Measurements from ENCODE around the gene SCAP.
"Not testable (repeated sequence)": the region's sequence is repeated elsewhere in the genome, so short reads cannot be mapped to it uniquely, and the experiment has no call there.

SCAP gene

DNA sequence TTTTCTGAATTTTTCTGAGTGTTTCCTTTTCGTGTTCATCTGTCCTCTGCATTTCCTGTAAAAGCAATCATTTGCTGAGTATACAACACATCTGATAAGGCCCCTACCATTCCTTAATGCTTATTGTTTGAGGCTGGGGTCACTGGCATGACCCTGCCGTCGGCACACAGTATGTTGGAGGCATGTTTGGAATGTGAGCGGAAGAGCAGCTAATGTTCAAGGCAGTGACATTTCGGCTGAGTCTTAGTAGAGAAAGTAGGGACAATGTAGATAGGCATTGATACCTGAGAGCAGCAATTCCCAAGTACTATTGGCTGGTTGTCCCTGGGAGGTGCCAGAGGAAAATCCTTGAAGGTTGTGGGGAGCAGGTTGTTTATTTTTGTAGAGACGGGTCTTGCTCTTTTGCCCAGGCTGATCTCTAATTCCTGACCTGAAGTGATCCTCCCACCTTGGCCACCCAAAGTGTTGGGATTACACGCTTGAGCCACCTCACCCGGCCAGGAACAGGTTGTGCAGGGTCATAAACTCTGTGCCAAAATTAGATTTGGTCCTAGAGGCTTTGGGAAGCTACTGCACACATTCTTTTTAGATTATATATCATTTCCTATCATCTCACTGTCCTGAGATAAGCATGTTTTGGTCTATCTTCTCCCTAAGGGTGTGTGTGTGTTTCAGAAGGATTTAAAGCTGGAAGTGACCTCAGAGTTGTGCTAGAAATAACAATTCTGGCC, 81.4 kb downstream of the SCAP start:
- DNase-seq (ENCODE audit: low read depth), result peak; percentile 66

DNA sequence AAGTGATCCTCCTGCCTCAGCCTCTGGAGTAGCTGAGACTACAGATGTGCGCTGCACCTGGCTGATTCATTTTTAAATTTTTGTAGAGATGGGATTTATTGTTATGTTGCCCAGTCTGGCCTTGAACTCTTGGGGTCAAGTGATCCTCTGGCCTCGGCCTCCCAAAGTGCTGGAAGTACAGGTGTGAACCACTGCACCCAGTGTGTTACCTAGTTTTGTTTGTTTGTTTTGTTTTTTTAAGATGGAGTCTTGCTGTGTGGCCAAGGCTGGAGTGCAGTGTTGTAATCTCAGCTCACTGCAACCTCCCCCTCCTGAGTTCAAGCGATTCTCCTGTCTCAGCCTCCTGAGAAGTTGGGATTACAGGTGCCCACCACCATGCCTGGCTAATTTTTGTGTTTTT, 82.8 kb downstream of the SCAP start:
- DNase-seq (ENCODE audit: low read depth), result no peak

DNA sequence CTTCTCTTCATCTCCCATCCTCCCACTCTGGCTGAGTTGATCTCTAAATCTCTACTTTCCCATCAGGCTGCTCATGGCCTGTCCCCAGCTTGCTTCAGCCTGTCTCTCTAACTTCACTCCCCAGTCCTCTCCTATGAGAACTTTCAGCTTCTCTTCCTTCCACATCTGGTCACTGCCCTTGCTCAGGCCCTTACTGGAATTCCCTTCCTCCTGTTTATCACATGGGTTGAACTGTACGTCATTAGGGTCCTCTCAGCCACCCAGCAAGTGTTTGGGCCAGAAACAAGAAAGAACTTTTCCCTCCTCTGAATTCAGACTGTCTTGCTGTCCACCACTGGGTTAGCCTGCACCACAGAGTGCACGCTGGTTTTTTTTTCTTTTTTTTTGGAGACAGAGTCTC, 89.9 kb downstream of the SCAP start:
- DNase-seq (ENCODE audit: low read depth), result no peak

DNA sequence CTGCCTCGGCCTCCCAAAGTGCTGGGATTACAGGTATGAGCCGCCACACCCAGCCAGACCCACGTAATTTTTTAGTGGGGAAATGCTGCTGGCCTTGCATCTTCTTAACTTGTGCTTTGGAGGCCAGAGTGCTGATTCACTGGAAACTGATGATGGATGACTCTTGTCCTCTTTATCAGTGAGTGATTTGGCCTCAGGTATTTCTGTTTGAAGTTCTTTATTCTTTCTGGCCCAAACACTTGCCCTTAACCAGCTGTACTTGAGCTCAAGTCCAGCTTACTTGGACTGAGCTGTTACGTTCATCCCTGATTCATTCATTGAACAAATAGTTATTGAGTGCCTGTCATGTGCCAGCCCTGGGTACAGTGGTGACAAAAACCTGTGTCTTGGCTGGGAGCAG, 90.7 kb downstream of the SCAP start:
- no peak for DNase-seq (ENCODE audit: low read depth)

DNA sequence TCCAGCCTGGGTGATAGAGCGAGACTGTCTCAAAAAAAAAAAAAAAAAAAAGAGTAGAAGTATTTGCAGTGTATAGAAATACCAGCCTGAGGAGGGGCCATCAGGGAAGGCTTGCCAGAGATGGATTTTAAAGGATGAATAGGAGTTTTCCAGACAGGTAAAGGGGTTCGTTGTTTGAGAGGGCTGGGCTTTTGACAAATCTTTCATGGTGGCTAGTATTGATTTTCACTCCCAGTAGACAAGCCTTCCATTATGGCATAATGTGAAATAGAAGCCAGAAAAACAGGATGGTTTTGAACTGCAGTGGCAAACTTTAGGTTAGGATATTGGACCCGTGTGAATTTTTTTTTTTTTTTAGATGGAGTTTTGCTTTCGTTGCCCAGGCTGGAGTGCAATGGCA, 91.3 kb downstream of the SCAP start:
- DNase-seq (ENCODE audit: low read depth), result no peak

DNA sequence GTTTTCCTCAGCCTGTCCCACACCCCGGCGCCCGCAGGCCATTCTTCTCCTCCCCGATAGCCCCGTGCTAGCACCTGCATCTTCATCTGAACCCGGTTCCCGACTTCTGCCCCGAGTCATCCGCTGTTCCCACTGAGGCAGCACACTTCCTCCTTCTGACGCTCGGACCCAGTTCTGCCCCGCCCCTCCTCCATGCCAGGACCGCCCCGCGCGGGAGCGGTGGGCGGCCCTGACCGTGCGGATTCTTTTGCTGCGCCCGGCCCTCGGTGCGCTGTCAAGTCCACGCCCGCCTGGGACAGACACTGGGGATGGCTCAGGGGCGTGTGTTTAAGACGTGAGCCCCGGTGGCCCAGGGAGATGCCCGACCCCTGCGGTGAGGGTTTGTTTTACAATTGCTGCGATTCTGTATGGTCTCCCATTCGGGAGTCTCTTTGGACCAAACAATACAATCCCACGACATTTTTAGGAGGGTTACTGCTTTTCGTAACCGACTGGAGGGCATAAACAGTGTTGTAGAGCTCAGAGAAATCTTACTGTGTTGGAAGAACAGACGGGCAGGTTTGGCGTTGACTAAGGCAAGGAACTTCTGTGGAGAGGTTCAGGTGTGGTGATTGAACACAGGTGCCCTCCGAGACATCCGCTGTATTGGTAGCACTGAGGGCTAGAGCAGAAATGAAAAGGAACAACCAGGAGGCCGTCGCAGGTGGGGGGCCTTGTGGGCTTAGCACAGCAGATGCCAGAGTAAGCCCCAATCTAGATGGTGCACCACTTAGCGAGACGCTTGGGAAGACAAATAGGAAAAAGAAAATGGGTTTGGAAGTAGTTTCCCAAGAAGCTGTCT, 94.2 kb downstream of the SCAP start:
- peak; percentile 92 for DNase-seq (ENCODE audit: low read depth)

DNA sequence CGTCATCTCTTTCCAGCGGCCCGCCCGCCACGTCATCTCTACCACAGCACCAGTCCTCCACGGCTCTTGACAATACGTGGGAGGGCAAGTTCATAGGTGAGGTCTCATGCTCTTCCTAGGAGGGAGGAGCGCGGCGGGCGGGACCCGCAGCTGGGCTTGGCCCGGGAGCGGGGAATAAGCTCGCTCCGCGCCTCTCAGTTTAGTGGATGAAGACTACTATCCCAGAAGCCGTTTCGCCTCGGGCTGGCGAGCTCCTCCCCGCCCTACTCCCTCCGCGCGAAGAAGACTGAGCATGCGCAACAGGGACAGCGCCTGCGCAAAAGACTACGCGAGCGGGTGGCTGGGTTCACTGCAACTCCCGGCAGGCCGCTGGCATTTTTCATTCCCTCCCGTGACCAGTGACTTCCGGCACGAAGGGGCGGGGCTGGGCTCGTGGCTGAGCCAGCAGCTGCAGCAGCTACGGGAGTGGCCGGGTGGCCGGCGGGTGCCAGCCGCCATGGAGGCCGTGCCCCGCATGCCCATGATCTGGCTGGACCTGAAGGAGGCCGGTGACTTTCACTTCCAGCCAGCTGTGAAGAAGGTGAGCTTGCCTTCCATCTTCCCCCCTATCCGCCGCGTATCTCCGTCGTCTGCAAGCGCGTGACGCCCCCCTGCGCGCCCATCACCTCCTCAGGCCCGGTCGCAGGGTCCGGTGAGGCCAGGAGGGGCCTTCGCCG, 95.0 kb downstream of the SCAP start, which contains the start of gene PTPN23:
TSS of gene PTPN23 (plus strand) at position 421 of the 716 bp plus-strand sequence. CDS start at position 497, 76 bp downstream.
- peak; percentile 98 for DNase-seq (ENCODE audit: low read depth)

DNA sequence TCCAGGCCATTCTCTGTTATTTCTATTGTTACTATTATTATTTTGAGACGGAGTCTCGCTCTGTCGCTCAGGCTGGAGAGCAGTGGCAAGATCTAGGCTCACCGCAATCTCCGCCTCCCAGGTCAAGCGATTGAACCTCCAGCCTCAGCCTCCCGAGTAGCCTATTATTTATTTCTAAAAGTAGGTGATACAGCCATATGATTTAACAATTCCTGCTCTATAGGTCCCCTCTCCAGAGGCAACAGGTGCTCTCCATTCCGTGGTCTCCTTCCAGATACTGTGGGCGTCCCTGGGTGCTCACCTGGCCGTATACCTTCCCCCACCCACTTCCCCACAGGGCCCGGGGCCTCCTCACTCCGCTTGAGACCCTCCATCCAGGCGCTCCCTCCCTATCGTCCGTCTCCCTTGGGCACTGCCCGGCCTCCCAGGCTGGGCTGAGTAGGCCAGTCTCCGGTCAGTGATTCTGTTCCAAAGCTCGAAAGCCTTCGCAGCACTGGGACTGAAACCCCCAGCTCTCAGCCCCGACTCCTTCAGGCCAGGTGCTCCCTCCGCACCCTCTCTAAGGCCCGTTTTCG, 95.6 kb downstream of the SCAP start:
- DNase-seq (ENCODE audit: low read depth), result no peak

DNA sequence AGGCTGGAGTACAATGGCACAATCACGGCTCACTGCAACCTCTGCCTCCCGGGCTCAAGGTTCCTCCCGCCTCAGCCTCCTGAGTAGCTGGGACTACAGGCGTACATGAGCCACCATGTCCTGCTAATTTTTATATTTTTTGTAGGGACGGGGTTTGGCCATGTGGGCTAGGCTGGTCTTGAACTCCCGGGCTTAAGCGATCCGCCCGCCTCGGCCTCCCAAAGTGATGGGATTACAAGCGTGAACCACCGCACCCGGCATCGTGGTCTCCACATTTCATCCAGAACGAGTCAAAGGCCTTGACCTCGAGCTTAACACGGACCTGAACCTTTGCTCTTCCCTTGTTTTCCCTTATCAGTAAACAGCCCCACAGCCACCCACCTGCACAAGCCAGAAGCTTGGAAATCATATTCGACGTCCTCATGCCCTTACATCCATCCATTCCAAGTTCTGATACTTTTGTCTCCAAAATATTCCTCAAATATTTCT, 96.3 kb downstream of the SCAP start:
- no peak for DNase-seq (ENCODE audit: low read depth)

DNA sequence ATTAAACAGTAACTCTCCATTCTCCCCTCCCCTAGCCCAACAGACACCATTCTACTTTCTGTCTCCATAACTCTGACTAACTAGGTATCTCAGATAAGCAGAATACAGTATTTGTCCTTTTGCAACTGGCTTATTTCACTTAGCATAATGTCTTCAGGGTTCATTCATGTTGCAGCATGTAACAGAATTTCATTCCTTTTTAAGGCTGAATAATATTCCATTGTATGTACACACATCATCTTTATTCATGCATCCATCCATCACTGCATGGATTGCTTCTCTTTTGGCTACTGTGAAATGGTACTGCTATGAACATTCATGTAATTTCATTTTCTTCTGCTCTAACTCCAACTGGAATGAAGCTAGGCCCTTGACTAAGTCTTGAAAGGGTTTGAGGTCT, 96.9 kb downstream of the SCAP start:
- DNase-seq (ENCODE audit: low read depth), result no peak

DNA sequence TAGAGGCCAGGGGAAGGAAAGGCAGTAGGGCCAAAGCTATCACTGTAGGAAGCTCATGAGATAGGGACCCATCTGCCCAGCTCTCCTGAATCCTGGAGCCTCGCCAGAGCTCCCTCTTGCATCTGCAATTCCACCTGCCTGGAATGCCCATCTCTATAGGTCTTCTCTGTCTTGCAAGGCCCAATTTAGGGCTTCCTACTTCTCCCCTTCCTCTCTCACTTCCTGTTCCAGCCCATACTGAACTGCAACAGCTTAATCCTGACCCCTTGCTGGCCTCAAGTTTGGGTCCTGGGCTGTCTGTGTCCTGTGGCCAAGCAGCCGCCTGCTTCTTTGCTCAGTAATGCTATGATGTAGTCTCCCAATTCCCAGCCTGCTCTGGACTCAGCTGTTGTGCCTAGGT, 98.6 kb downstream of the SCAP start:
- no peak for DNase-seq (ENCODE audit: low read depth)

DNA sequence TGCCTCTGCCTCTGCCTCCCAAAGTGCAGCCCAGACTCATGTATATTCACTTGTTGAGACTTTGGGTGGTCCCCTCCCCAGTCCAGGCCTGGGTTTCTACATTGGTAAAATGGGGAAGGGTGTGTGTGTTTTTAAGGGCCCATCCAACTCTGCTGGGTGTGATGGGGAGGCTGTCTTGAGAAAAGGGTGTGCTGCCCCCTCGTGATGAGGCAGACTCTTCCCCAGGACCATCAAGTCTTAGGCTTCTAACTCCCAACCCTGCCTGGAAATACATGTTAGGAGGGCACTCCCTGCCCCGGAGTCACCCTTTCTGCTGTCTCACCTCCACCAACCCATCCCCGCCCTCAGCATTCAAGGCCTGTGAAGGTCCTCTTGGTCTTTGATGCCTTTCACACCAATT, 99.3 kb downstream of the SCAP start:
- DNase-seq (ENCODE audit: low read depth), result no peak

DNA sequence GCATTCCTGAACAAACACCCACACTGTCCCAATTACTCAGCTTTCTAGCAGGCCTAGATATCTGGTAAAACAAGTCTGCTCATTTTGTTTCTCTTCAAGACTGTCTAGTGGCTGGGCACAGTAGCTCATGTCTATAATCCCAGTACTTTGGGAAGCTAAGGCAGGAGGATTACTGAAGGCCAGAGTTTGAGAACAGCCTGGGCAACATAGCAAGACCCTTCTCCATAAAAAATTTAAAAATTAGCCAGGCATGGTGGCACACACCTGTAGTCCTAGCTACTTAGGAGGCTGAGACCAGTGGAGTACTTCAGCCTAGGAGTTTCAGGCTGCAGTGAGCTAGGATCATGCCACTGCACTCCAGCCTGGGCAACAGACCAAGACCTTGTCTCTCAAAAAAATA, 101.2 kb downstream of the SCAP start:
- no peak for DNase-seq (ENCODE audit: low read depth)

DNA sequence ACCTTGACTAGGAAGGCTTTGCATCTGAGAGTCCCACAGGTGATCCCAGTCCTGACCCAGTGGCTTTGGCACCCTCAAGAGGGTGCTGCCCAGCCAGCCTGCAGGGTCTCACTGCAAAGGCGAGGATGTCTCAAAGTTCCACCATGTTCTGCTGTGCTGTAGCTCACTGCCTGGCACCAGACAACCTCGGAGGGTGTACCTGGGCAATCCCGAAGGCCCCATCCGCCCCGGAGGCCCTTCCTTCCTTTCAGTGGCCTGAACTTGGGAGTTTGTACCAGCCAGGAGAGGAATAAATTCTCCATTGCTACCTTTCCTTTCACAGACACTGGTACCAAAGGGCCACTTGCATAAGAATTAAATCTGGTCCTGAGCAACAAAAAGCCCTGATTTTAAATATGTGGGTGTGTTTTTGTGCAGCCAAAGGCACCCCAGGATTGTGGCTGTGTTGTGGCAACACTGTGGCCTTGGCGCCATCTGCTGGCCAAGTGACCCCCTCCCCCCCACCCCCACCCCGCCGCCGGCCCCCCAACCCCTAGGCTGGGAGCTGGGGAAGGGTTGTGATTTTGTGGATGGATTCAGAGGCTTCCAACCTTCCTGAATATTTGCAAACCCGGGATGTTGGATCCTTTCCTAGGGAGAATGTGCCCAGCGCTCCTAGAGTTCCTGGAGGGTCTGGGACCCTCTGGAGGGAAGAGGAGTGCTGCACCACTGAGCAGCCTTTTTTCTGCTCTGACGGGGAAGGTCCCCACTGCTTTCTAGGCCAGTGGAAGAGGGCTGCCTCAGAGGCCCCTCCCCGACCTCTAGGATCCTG, 104.6 kb downstream of the SCAP start:
- DNase-seq (ENCODE audit: low read depth), result peak; percentile 31

DNA sequence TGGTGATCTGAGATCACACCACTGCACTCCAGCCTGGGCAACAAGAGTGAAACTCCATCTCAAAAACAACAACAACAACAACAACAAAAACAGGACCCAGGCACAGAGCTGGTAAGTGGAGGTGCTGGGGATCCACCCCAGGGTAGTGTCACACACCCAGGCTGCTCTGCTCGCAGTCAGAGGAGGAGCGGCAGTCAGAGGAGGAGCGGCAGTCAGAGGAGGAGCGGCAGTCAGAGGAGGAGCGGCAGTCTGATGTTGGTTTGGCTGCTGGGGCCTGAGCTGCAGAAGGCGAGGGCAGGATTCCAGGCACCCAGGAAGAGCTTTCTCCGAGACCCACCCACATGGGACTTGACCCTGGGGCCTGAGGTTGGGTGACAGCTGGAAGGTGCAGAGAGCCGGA, 105.7 kb downstream of the SCAP start:
- not testable (repeated sequence) for DNase-seq (ENCODE audit: low read depth)

DNA sequence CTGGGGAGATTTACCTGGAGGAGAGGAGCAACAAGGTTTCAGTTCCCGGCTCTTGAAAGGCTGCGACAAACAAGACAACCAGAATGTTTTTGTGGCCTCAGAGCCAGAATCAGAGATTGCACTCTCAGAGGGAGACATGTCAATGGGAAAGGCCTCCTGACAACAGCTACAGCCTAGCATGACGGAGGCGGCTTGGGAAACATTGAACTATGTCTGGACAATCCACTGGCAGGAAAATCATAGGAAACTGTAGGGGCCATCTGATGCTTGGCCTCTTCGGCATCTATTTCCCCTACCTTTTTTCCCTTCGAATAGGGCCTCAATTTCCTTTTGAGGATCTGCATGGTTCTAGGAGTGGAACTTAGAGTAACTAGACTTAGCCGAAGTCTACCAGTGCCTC, 108.1 kb downstream of the SCAP start:
- no peak for DNase-seq (ENCODE audit: low read depth)

DNA sequence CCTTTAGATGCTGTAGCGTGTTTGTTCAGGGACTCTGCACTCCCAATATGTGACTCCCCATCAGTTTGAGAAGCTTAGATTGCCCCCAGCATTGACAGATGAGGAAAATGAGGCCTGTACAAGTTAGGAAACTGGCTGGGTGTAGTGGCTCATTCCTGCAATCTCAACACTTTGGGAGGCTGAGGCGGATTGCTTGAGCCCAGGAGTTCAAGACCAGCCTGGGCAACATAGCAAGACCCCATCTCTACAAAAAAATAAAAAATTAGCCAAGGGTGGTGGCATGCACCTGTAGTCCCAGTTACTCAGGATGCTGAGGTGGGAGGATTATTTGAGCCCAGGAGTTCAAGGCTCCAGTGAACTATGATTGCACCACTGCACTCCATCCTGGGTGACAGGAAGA, 108.9 kb downstream of the SCAP start:
- no peak for DNase-seq (ENCODE audit: low read depth)

DNA sequence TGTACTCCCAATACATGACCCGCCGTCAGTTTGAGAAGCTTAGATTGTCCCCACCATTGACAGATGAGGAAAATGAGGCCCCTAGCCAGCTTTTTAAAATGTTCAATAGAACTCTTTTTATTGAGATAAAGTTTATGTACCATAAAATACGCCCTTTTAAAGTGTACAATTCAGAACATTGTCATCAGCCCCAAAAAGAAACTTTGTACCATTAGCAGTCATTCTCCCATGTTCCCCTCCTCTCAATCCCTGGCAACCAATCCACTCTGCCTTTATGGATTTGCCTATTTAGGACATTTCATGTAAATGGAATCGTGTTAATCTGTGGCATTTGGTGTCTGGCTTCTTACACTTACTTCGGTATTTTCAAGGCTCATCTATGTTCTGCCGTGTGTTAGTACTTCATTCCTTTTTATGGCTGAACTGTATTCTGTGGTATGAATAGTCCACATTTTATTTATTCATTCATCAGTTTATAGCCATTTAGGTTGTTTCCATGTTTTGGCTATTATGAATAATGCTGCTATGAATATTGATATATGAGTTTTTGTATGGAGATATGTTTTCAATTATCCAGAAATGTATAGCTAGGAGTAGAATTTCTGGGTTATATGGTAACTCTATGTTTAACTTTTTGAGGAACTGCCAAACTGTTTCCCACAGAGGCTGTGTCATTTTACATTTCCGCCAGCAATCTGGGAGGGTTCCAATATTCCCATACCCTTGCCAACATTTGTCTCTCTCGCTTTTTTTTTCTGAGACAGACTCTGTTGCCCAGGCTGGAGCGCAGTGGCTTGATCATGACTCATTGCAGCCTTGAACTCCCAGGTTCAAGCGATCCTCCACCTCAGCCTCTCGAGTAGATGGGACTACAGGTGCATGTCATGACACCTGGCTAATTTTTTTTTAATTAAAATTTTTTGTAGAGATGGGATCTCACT, 110.3 kb downstream of the SCAP start:
- DNase-seq (ENCODE audit: low read depth), result peak; percentile 66

Measured in ELR (cell line).